GM19099 (cell line): Measurements from ENCODE around the gene PHKG1.

Source experiments
- POLR2A ChIP-seq: IDR thresholded peaks from 3 replicates; pipeline ENCODE4 v1.6.1; 2011; ENCODE audit warnings: low read depth; ENCODE audit not compliant: insufficient read length; ENCODE audit errors: extremely low read depth

Gene PHKG1

GRCh38 chr7:56048245-56048644, 44.5 kb downstream of the PHKG1 start:
- TF ChIP-seq POLR2A, result no peak

GRCh38 chr7:56046721-56047445, 45.9 kb downstream of the PHKG1 start:
- no peak for TF ChIP-seq POLR2A

GRCh38 chr7:56040730-56041129, 52.0 kb downstream of the PHKG1 start:
- no peak for TF ChIP-seq POLR2A

GRCh38 chr7:56033671-56034432, 58.9 kb downstream of the PHKG1 start:
- peak; percentile 64 for TF ChIP-seq POLR2A

GRCh38 chr7:56030340-56030739, 62.4 kb downstream of the PHKG1 start:
- no peak for TF ChIP-seq POLR2A
